Anterior cingulate cortex (tissue), 58 donors: ENCODE data around the gene RMDN2.
"Not testable (repeated sequence)": the region's sequence is repeated elsewhere in the genome, so short reads cannot be mapped to it uniquely, and the experiment has no call there.

Experiments
- DNase-seq, 58 donors: peaks; one replicate each; lab custom pipeline; 2025; lab: John Stamatoyannopoulos, UW

The RMDN2 gene

GRCh38 chr2:37984176-37984575 is 59.1 kb downstream of the RMDN2 start:
- no peak for DNase-seq

- DNase-seq, result no peak
Measured at GRCh38 chr2:37984589-37984988, 59.5 kb downstream of the RMDN2 start.

GRCh38 chr2:37985333-37985732 is 60.2 kb downstream of the RMDN2 start:
- DNase-seq, result no peak

- no peak for DNase-seq
Measured at GRCh38 chr2:37987098-37987775, 62.1 kb downstream of the RMDN2 start.

GRCh38 chr2:37992601-37993000 is 67.5 kb downstream of the RMDN2 start:
- DNase-seq, result no peak

- DNase-seq, result no peak
Measured at GRCh38 chr2:37993143-37993542, 68.1 kb downstream of the RMDN2 start.

GRCh38 chr2:37997629-37998028 is 72.5 kb downstream of the RMDN2 start:
- peak in 1 of 58 donors; percentile 1 for DNase-seq

- DNase-seq, result no peak
Measured at GRCh38 chr2:38000485-38001222, 75.6 kb downstream of the RMDN2 start.

- not testable (repeated sequence) for DNase-seq
Measured at GRCh38 chr2:38010187-38010586, 85.1 kb downstream of the RMDN2 start.

GRCh38 chr2:38010995-38011394 is 85.9 kb downstream of the RMDN2 start:
- no peak for DNase-seq

GRCh38 chr2:38013158-38013752 is 88.2 kb downstream of the RMDN2 start:
- no peak for DNase-seq

- no peak for DNase-seq
Measured at GRCh38 chr2:38016219-38016618, 91.1 kb downstream of the RMDN2 start.

GRCh38 chr2:38017836-38018235 is 92.7 kb downstream of the RMDN2 start:
- no peak for DNase-seq

GRCh38 chr2:38020359-38021069 is 95.4 kb downstream of the RMDN2 start:
- not testable (repeated sequence) for DNase-seq

- DNase-seq, result no peak
Measured at GRCh38 chr2:38021589-38021988, 96.5 kb downstream of the RMDN2 start.

- no peak for DNase-seq
Measured at GRCh38 chr2:38026846-38027245, 101.8 kb downstream of the RMDN2 start.

- DNase-seq, result no peak
Measured at GRCh38 chr2:38028829-38029228, 103.7 kb downstream of the RMDN2 start.

GRCh38 chr2:38029512-38029911 is 104.4 kb downstream of the RMDN2 start:
- DNase-seq, result no peak

GRCh38 chr2:38030635-38031355 is 105.7 kb downstream of the RMDN2 start:
- DNase-seq, result no peak

- no peak for DNase-seq
Measured at GRCh38 chr2:38032946-38033345, 107.9 kb downstream of the RMDN2 start.
